Coronary artery (tissue), 2 donors: Measurements from ENCODE around the gene LRSAM1.
"Not testable (repeated sequence)": the region's sequence is repeated elsewhere in the genome, so short reads cannot be mapped to it uniquely, and the experiment has no call there.

ENCODE experiments used
- DNase-seq: peaks from one replicate; pipeline ENCODE4 v3.0.0-alpha.2; 2017; ENCODE audit warnings: low spot score
- H3K27ac ChIP-seq, 2 donors: fragments of 200-600 bp; sonication (generic); one replicate each; pipeline ENCODE4 v1.5.1; 2016 to 2019
- H3K4me3 ChIP-seq: fragments of 200-600 bp; sonication (generic); 2 replicates; pipeline ENCODE4 v1.5.1; 2016; ENCODE audit warnings: mild to moderate bottlenecking, moderate library complexity
- CTCF ChIP-seq: fragments of 200-600 bp; sonication (generic); IDR thresholded peaks from one replicate; pipeline ENCODE4 v1.5.1; 2019; ENCODE audit warnings: antibody characterized with exemption

LRSAM1 gene

GRCh38 chr9:127463382-127463781, 12.1 kb downstream of the LRSAM1 start:
- Histone ChIP-seq H3K27ac (no peak overlapping the region), H3K4me3 (no peak overlapping the region)
- DNase-seq, result no peak
- TF ChIP-seq CTCF, result no peak

- TF ChIP-seq CTCF, result no peak
- H3K4me3 ChIP-seq, result no peak overlapping the region
- no peak overlapping the region for H3K27ac ChIP-seq
- no peak for DNase-seq
These were observed 12.6 kb downstream of the LRSAM1 start for GRCh38 chr9:127463911-127464310.

- not testable (repeated sequence) for H3K4me3 ChIP-seq
These were observed 15.2 kb downstream of the LRSAM1 start for GRCh38 chr9:127466407-127466917.

GRCh38 chr9:127467621-127468020, 16.3 kb downstream of the LRSAM1 start:
- Histone ChIP-seq H3K27ac (no peak overlapping the region), H3K4me3 (no peak overlapping the region)
- no peak for TF ChIP-seq CTCF
- no peak for DNase-seq

More at GRCh38 chr9:127466407-127466917, 15.2 kb downstream of the LRSAM1 start:
- H3K27ac ChIP-seq, DNase-seq: not testable (repeated sequence)

GRCh38 chr9:127470662-127471061, 19.4 kb downstream of the LRSAM1 start:
- Histone ChIP-seq H3K4me3 (no peak overlapping the region), H3K27ac (no peak overlapping the region)
- TF ChIP-seq CTCF, result no peak

GRCh38 chr9:127473501-127473900, 22.2 kb downstream of the LRSAM1 start:
- DNase-seq, result no peak
- Histone ChIP-seq H3K4me3 (no peak overlapping the region), H3K27ac (no peak overlapping the region)
- no peak for TF ChIP-seq CTCF

More at GRCh38 chr9:127470662-127471061, 19.4 kb downstream of the LRSAM1 start:
- DNase-seq, result no peak

- Histone ChIP-seq H3K4me3 (no peak overlapping the region), H3K27ac (no peak overlapping the region)
- DNase-seq, result no peak
- TF ChIP-seq CTCF, result no peak
These were observed 22.6 kb downstream of the LRSAM1 start for GRCh38 chr9:127473932-127474331.

GRCh38 chr9:127474592-127474991, 23.3 kb downstream of the LRSAM1 start:
- DNase-seq, result no peak
- Histone ChIP-seq H3K4me3 (no peak overlapping the region), H3K27ac (no peak overlapping the region)
- no peak for TF ChIP-seq CTCF
